Ascending aorta (tissue), 2 donors: ENCODE results near the gene UBE2Z. TPM values are rescaled to one million over a fixed set of nuclear protein-coding genes. Genes with fewer than 3 reads are reported as not detected.
"Not testable (repeated sequence)": the region's sequence is repeated elsewhere in the genome, so short reads cannot be mapped to it uniquely, and the experiment has no call there.

Experiments used
- DNase-seq, 2 donors: peaks; one replicate each; pipeline ENCODE4 v3.0.0-alpha.2; 2019; ENCODE audit warnings: low spot score in 2 of 2
- H3K27ac ChIP-seq, 2 donors: fragments of 200-600 bp; sonication (generic); one replicate each; pipeline ENCODE4 v1.5.1; 2016 to 2017; ENCODE audit warnings: mild to moderate bottlenecking in 1 of 2
- H3K27me3 ChIP-seq: fragments of 200-600 bp; sonication (generic); one replicate; pipeline ENCODE4 v1.5.1; 2017
- H3K36me3 ChIP-seq, 2 donors: fragments of 200-600 bp; sonication (generic); one replicate each; pipeline ENCODE4 v1.5.1; 2016
- H3K4me1 ChIP-seq, 2 donors: fragments of 200-600 bp; sonication (generic); one replicate each; pipeline ENCODE4 v1.5.1; 2016 to 2017; ENCODE audit warnings: mild to moderate bottlenecking in 1 of 2
- H3K4me3 ChIP-seq, 2 donors: fragments of 200-600 bp; sonication (generic); one replicate each; pipeline ENCODE4 v1.5.1; 2016 to 2017; ENCODE audit warnings: mild to moderate bottlenecking in 1 of 2
- H3K9me3 ChIP-seq, 2 donors: fragments of 200-600 bp; sonication (generic); one replicate each; pipeline ENCODE4 v1.5.1; 2016
- intact Hi-C: fragments of 100-400 bp; cut with DNase I; formaldehyde crosslinking; loops from one replicate; pipeline ENCODE4 v1.15.1; 2023
- total RNA-seq: library from RNA; depleted of rRNA; stranded (reverse); fragments of >200 nt; gene quantifications from one replicate; pipeline ENCODE4 v1.1.0, GENCODE V29; 2016
- TF ChIP-seq, protein P1 (sequence below), 3 experiments: fragments of 200-600 bp in 2 of 3; fragments of 450-650 bp in 1 of 3; sonication (generic) in 2 of 3; IDR thresholded peaks; one replicate each; pipeline ENCODE4 v1.5.1; 2016 to 2019; ENCODE audit warnings: antibody characterized with exemption in 3 of 3, mild to moderate bottlenecking in 1 of 3, moderate library complexity in 1 of 3

Gene UBE2Z
- total RNA-seq, 1 donor from 2014 or later = 68.8 TPM

DNA sequence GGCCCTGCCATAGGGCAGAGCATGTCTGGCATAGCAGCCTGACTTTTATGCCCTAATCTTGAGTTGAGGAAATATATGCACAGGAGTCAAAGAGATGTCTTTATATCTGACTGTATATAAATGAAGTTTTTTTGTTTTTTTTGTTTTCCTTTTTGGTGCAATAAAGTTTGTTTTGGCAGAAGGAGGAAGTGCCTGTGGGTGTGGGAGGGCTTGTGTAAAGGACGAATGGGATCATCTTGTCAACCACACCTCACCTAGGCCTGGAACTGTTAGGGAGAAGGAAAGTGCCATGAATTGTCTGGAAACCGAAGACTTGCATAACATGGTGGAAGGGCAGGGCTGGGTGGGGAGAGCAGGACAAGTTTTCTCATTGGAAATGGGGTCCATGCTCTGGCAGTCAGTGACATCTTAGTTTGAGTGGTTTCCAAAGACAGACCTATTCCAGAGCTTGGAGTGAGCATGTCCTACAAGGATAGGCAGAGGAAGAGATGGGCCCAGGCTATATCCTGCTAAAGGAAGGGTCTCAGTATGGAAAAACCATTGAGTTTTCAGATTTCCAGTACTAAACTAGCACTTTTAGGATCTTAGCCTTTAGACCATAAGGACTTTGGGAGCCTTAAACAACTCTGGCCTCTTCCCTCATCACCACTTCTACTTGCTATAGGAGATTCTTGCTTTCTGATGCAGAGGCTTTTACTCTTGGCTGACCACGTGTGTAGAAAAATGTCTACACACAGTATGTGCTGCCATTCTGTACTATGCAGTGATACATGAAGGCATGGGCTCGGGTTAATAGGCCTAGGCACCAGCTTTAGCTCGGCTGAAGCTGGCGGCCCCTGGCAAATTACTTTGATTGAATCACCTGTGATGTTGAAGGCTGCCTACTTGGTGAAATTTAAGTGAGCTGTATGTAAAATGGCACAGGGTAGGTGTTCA lies 20.9 kb downstream of the UBE2Z start:
- no peak for DNase-seq
- Histone ChIP-seq H3K4me1 (no peaks in the 10 kb centered on the region), H3K27ac (no peak overlapping the region), H3K36me3 (peaks cover 72 to 100% of the 10 kb centered on the region in 2 donors), H3K9me3 (no peaks in the 10 kb centered on the region), H3K4me3 (no peak overlapping the region), H3K27me3 (no peaks in the 10 kb centered on the region)
- intact Hi-C loops = no loop called here
- TF ChIP-seq, protein P1, sequence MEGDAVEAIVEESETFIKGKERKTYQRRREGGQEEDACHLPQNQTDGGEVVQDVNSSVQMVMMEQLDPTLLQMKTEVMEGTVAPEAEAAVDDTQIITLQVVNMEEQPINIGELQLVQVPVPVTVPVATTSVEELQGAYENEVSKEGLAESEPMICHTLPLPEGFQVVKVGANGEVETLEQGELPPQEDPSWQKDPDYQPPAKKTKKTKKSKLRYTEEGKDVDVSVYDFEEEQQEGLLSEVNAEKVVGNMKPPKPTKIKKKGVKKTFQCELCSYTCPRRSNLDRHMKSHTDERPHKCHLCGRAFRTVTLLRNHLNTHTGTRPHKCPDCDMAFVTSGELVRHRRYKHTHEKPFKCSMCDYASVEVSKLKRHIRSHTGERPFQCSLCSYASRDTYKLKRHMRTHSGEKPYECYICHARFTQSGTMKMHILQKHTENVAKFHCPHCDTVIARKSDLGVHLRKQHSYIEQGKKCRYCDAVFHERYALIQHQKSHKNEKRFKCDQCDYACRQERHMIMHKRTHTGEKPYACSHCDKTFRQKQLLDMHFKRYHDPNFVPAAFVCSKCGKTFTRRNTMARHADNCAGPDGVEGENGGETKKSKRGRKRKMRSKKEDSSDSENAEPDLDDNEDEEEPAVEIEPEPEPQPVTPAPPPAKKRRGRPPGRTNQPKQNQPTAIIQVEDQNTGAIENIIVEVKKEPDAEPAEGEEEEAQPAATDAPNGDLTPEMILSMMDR (IDR thresholded peaks at IDR 0.05) = no peak

DNA sequence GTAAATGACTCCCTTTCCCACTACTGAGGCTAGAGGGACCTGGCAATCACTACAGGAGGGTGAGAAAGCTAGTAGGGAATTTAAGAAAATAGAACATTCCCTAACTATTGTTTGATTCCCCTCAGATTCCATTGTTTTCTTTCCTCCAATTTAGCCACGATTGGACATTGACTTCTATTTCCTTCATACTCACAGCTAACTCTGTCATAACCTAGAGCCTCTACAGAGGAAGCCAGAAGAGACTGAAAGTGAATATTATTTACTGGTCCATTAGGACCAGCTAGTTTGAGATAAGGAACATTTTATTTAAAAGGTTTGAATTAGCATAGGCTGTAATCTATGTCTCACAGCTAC lies 21.6 kb downstream of the UBE2Z start:
- H3K4me3 ChIP-seq = no peak overlapping the region
- intact Hi-C loops = no loop called here
- H3K9me3 ChIP-seq = no peaks in the 10 kb centered on the region
- H3K27me3 ChIP-seq = no peaks in the 10 kb centered on the region
- no peaks in the 10 kb centered on the region for H3K4me1 ChIP-seq
- TF ChIP-seq, protein P1 (IDR thresholded peaks at IDR 0.05) = no peak
- DNase-seq = no peak
- no peak overlapping the region for H3K27ac ChIP-seq
- peaks cover 70 to 100% of the 10 kb centered on the region in 2 donors for H3K36me3 ChIP-seq

DNA sequence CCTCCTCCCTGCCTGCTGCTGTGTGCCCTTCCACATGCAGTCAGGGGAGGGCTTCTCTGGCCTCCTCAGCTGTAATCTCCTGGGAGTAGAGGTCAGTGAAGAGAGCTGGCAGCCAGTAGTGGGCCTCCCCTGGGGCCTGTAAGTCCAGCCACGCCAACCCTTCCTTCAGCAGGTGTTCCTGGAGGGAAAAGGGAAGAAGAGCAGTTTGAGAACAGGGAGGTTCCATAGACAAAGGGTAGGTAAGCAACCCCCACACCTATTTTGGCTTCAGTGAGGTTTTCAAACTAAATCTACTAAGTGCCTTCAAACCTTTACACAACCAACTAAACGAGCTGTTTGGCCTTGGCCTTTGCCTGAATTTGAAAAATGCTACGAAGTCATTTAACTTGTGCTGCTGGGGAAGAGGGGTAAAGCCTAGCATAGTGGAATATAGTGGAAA lies 22.2 kb downstream of the UBE2Z start:
- intact Hi-C loops = no loop called here
- Histone ChIP-seq H3K36me3 (peaks cover 68 to 98% of the 10 kb centered on the region in 2 donors), H3K27ac (no peak overlapping the region), H3K4me3 (no peak overlapping the region), H3K9me3 (no peaks in the 10 kb centered on the region), H3K27me3 (no peaks in the 10 kb centered on the region), H3K4me1 (no peaks in the 10 kb centered on the region)
- TF ChIP-seq, protein P1 (IDR thresholded peaks at IDR 0.05) = no peak
- no peak for DNase-seq

DNA sequence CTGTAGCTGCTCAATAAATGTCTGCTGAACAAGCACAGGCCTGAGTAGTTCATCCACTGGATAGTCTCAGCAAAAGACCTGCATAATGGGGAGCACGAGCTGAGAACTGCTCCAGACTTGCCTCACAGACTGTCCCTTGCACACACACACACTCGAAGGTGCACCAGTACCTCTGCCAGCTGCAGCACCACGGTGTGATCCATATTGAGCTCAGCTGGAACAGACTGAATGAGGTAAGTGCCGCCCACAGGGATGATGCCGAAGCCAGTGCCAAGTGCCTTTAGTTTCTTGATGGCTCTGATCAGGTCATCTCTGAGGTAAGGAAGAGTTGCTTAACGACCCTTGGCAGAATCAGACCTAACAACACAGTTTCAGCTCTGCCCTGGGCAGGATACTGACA lies 24.8 kb downstream of the UBE2Z start:
- H3K36me3 ChIP-seq = peaks cover 63 to 95% of the 10 kb centered on the region in 2 donors
- H3K27me3 ChIP-seq = no peaks in the 10 kb centered on the region
- no peak overlapping the region for H3K27ac ChIP-seq
- intact Hi-C loops = no loop called here
- DNase-seq = no peak
- no peaks in the 10 kb centered on the region for H3K9me3 ChIP-seq
- TF ChIP-seq, protein P1 (IDR thresholded peaks at IDR 0.05) = no peak
- H3K4me3 ChIP-seq = no peak overlapping the region
- no peaks in the 10 kb centered on the region for H3K4me1 ChIP-seq

DNA sequence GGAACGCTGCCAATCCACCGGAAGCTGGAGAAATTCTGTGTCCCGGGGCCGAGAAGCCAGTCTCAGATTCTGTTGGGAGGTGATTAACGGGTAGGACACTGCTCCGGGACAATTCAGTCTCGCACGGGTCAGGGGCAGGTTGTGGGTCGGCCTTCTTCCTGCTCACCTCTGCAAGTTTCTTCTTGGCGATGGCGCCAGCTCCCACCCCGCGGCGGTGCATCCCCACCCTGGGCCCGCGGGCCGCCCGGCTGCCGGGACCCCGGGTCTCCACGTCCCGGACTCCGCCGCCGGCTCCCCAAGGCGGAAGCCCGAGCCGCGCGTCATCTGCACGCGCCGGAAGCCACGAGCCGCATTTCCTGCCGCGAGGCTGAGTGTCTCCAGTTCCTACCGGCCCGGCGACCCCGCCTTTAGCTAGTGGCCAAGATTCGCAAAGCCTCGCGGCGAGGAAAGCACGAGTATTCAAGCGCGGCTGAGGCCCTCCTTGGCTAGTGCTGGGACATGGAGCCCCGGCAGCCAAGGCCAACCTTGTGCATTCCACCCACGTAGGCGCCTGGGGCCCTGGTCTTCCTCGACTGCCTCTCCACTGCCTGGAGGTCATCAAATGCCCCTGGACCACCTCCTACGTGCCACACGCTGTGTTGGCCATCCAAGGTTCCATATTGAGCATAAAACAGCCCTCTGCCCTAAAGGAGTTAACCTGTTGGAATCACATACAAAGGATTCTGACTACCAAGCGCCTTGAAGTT lies 36.5 kb downstream of the UBE2Z start, which contains the start of gene SNF8:
Gene SNF8, minus strand, starts transcription at position 328 of the 746 bp plus-strand sequence. Its CDS starts 108 bp downstream, at position 220.
- TF ChIP-seq, protein P1 (IDR thresholded peaks at IDR 0.05) = no peak
- H3K4me3 ChIP-seq = peak within 1 kb of the TSS; percentile 65 to 72
- peaks cover 10 to 11% of the 10 kb centered on the region in 2 donors for H3K36me3 ChIP-seq
- intact Hi-C loops = loop anchor here (1.0 to 2.0 kb wide), 2 partner anchors 36 to 52 kb away; partner anchors contain the start of genes ATP5MC1 and UBE2Z
- no peaks in the 10 kb centered on the region for H3K9me3 ChIP-seq
- no peaks in the 10 kb centered on the region for H3K27me3 ChIP-seq
- peak; percentile 40 to 96 for DNase-seq
- H3K4me1 ChIP-seq = peaks cover 0 to 20% of the 10 kb centered on the region in 2 donors
- H3K27ac ChIP-seq = peak within 1 kb of the TSS; percentile 85 to 94

DNA sequence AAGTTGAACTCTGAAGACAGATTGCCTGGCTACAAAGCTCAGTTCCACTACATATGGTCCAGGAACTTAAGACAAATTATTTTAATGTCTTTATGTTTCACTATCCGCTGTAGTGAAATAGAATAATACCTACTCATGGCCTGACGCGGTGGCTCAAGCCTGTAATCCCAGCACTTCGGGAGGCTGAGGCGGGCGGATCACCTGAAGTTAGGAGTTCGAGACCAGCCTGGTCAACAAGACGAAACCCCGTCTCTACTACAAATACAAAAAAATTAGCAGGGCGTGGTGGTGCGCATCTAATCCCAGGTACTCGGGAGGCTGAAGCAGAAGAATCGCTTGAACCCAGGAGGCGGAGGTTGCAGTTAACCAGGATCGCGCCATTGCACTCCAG lies 37.0 kb downstream of the UBE2Z start:
- Histone ChIP-seq H3K4me3 (peak overlapping the region; percentile 65 to 72), H3K4me1 (peaks cover 0 to 20% of the 10 kb centered on the region in 2 donors), H3K27ac (peak overlapping the region; percentile 85 to 94)
- not testable (repeated sequence) for H3K9me3 ChIP-seq, DNase-seq, H3K36me3 ChIP-seq, H3K27me3 ChIP-seq
- intact Hi-C loops = loop anchor here (2.0 kb wide), 1 partner anchor 36 kb away; the partner anchor contains the start of gene UBE2Z
